DOHH2 (cell line): ENCODE data around the gene ENDOU.

ENCODE experiments used
- H3F3A ChIP-seq: fragments of 200-600 bp; sonication (generic), shearing (Covaris generic); 2 replicates; pipeline ENCODE4 v1.6.0; 2016; ENCODE audit warnings: antibody characterized with exemption, mild to moderate bottlenecking; ENCODE audit not compliant: control insufficient read depth, insufficient read depth
- H3K27ac ChIP-seq: fragments of 200-600 bp; sonication (generic); 2 replicates; pipeline ENCODE4 v1.5.1; 2014; ENCODE audit warnings: low read depth, mild to moderate bottlenecking, low read length, moderate library complexity
- H3K27me3 ChIP-seq: fragments of 200-600 bp; sonication (generic); 2 replicates; pipeline ENCODE4 v1.6.1; 2014; ENCODE audit warnings: mild to moderate bottlenecking, low read length, mixed read lengths; ENCODE audit not compliant: control insufficient read depth
- H3K36me3 ChIP-seq: fragments of 200-600 bp; sonication (generic); 2 replicates; pipeline ENCODE4 v1.6.1; 2014; ENCODE audit warnings: mild to moderate bottlenecking, low read length, moderate library complexity, mixed read lengths; ENCODE audit not compliant: control insufficient read depth
- H3K4me1 ChIP-seq: fragments of 200-600 bp; sonication (generic); 2 replicates; pipeline ENCODE4 v1.6.1; 2014; ENCODE audit warnings: mild to moderate bottlenecking, low read length, mixed read lengths; ENCODE audit not compliant: control insufficient read depth
- H3K4me2 ChIP-seq: fragments of 200-600 bp; sonication (generic); 2 replicates; pipeline ENCODE4 v1.6.0; 2014; ENCODE audit warnings: mild to moderate bottlenecking, low read length, moderate library complexity
- H3K4me3 ChIP-seq: fragments of 200-600 bp; sonication (generic); 2 replicates; pipeline ENCODE4 v1.5.1; 2014; ENCODE audit warnings: mild to moderate bottlenecking, low read length, mixed read lengths
- H3K79me2 ChIP-seq: fragments of 200-600 bp; sonication (generic); 2 replicates; pipeline ENCODE4 v1.6.1; 2014; ENCODE audit warnings: mild to moderate bottlenecking, low read length, mixed read lengths; ENCODE audit not compliant: control insufficient read depth
- H3K9me2 ChIP-seq: fragments of 200-600 bp; sonication (generic); replicated peaks from 2 replicates; pipeline ENCODE4 v1.6.1; 2014; ENCODE audit warnings: mild to moderate bottlenecking, low read length, mixed read lengths; ENCODE audit not compliant: control insufficient read depth
- H3K9me3 ChIP-seq: fragments of 200-600 bp; sonication (generic); 2 replicates; pipeline ENCODE4 v1.6.1; 2014; ENCODE audit warnings: antibody characterized with exemption, low read length, mixed read lengths; ENCODE audit not compliant: control insufficient read depth, insufficient read depth
- H4K20me1 ChIP-seq: fragments of 200-600 bp; sonication (generic); 2 replicates; pipeline ENCODE4 v1.6.0; 2014; ENCODE audit warnings: low read depth, mild to moderate bottlenecking, antibody characterized with exemption, low read length, moderate library complexity; ENCODE audit not compliant: control insufficient read depth, insufficient read depth
- EZH2phosphoT487 ChIP-seq: fragments of 200-600 bp; sonication (generic); IDR thresholded peaks from 2 replicates; pipeline ENCODE4 v1.6.1; 2017; ENCODE audit warnings: borderline replicate concordance, mild to moderate bottlenecking, antibody characterized with exemption, low read length, moderate library complexity, mixed read lengths
- TF ChIP-seq, protein P1 (sequence below): fragments of 200-600 bp; sonication (generic); IDR thresholded peaks from one replicate; pipeline ENCODE4 v1.5.1; 2014; ENCODE audit warnings: antibody characterized with exemption, mild to moderate bottlenecking, low read depth, low read length; ENCODE audit not compliant: poor library complexity, severe bottlenecking

Gene ENDOU

GRCh38 chr12:47768323-47768811 is 43.1 kb upstream of the ENDOU start:
- Histone ChIP-seq H3K36me3 (no peaks in the 10 kb centered on the region), H3F3A (no peaks in the 10 kb centered on the region), H3K9me3 (no peaks in the 10 kb centered on the region), H3K4me1 (peaks cover 21% of the 10 kb centered on the region), H4K20me1 (no peaks in the 10 kb centered on the region), H3K27ac (no peak overlapping the region), H3K79me2 (no peaks in the 10 kb centered on the region), H3K27me3 (peaks cover 26% of the 10 kb centered on the region), H3K9me2 (no peaks in the 10 kb centered on the region), H3K4me2 (no peak overlapping the region), H3K4me3 (no peak overlapping the region)
- TF ChIP-seq EZH2phosphoT487 = no peak

DNA sequence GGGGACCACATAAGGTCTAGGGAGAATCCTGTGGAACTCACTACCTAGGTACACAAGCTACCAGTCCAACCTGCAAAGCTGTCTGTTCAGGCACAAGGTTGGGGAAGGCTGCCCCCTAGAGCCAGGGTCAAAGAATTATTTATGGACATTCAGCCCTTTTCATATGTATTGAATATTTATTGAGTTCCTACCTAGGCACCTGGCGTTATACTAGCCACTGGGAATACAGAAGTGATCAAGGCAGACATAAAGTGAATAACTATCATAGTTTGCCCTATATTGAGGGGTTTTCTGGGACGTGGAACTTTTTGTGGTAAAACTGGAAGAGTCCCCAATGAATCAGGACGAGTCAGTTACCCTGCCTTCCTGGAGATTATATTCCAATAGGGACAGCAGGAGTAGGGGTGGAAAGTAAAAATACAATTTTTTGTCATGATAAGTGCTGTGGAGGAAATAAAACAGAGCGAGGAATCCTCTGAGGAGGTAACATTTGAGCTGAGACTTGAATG is 42.0 kb upstream of the ENDOU start:
- Histone ChIP-seq H3K4me3 (no peak overlapping the region), H3K4me2 (no peak overlapping the region)

DNA sequence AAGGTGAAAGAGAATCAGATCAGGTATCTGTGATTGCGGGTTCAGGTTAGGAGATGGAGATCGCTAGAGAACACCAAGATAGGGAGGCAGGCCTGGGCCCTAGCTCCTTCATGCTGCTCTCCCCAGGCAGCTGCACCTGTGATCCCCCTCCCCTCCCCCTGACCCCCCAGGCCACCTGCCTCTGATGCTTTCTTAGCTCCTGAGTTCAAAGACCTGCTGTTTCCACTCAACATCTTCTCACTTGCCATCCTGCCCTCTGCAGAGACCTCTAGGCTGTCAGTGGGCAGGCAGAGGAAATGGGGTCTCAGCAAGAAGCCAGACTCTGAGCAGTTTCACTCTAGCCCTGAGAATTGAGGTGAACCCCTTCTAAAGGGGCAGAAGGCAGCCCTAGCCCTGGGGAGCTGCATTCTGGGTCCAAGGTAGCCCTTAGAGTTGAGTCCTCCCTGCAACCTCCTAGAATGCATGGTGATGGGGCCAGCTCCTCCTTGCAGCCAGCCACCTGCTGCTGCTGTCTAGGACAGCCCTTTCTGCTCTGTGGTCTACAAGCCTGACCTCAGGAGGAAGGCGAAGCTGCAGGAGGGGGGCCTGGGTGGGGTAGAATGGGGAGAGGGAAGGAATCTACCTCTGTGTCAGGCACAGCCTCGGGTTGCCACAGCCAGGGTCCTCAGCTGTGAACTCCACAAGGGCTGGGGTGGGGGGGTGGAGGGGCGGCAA is 41.4 kb upstream of the ENDOU start:
- Histone ChIP-seq H3K9me2 (no peaks in the 10 kb centered on the region), H4K20me1 (no peaks in the 10 kb centered on the region), H3K79me2 (no peaks in the 10 kb centered on the region), H3K9me3 (no peaks in the 10 kb centered on the region), H3K36me3 (no peaks in the 10 kb centered on the region), H3K4me3 (no peak overlapping the region), H3K27me3 (peaks cover 20% of the 10 kb centered on the region), H3F3A (no peaks in the 10 kb centered on the region), H3K4me2 (no peak overlapping the region), H3K27ac (no peak overlapping the region), H3K4me1 (peaks cover 18% of the 10 kb centered on the region)
- no peak for TF ChIP-seq EZH2phosphoT487
- TF ChIP-seq, protein P1, sequence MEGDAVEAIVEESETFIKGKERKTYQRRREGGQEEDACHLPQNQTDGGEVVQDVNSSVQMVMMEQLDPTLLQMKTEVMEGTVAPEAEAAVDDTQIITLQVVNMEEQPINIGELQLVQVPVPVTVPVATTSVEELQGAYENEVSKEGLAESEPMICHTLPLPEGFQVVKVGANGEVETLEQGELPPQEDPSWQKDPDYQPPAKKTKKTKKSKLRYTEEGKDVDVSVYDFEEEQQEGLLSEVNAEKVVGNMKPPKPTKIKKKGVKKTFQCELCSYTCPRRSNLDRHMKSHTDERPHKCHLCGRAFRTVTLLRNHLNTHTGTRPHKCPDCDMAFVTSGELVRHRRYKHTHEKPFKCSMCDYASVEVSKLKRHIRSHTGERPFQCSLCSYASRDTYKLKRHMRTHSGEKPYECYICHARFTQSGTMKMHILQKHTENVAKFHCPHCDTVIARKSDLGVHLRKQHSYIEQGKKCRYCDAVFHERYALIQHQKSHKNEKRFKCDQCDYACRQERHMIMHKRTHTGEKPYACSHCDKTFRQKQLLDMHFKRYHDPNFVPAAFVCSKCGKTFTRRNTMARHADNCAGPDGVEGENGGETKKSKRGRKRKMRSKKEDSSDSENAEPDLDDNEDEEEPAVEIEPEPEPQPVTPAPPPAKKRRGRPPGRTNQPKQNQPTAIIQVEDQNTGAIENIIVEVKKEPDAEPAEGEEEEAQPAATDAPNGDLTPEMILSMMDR = no peak

More for the DNA sequence above, 42.0 kb upstream of the ENDOU start:
- Histone ChIP-seq H4K20me1 (no peaks in the 10 kb centered on the region), H3K9me2 (no peaks in the 10 kb centered on the region), H3K79me2 (no peaks in the 10 kb centered on the region), H3K9me3 (no peaks in the 10 kb centered on the region), H3F3A (no peaks in the 10 kb centered on the region), H3K27me3 (peaks cover 23% of the 10 kb centered on the region), H3K36me3 (no peaks in the 10 kb centered on the region), H3K27ac (no peak overlapping the region), H3K4me1 (peaks cover 18% of the 10 kb centered on the region)
- TF ChIP-seq, protein P1 = peak; percentile 73
- TF ChIP-seq EZH2phosphoT487 = no peak
